Peyer's patch (tissue), 4 donors: ENCODE data around the gene SLC23A1.

Source experiments
- CTCF ChIP-seq, 6 experiments: fragments of 450-650 bp in 4 of 6; fragments of 200-600 bp in 2 of 6; sonication (generic) in 1 of 6; IDR thresholded peaks; one replicate each; pipeline ENCODE4 v1.5.1; 2017 to 2019; ENCODE audit warnings: antibody characterized with exemption in 6 of 6, mild to moderate bottlenecking in 3 of 6, moderate library complexity in 1 of 6
- POLR2A ChIP-seq, 2 donors: fragments of 450-650 bp; IDR thresholded peaks; one replicate each; pipeline ENCODE4 v1.5.1; 2017; ENCODE audit warnings: antibody characterized with exemption in 2 of 2, mild to moderate bottlenecking in 2 of 2, moderate library complexity in 2 of 2

- no peak for TF ChIP-seq CTCF (IDR thresholded peaks at IDR 0.05)
- no peak for TF ChIP-seq POLR2A (IDR thresholded peaks at IDR 0.05)
Measured at GRCh38 chr5:139381837-139382761, 998 bp downstream of the SLC23A1 start.
